GM12875 (cell line): ENCODE results near the gene CD320.
"Not testable (repeated sequence)": the region's sequence is repeated elsewhere in the genome, so short reads cannot be mapped to it uniquely, and the experiment has no call there.

ENCODE experiments used
- H3K4me3 ChIP-seq: one replicate; pipeline ENCODE4 v1.5.1; 2011; ENCODE audit warnings: low read depth, low read length, control low read depth
- CTCF ChIP-seq: IDR thresholded peaks from 2 replicates; pipeline ENCODE4 v1.5.1; 2011; ENCODE audit warnings: low read depth, mild to moderate bottlenecking, control low read depth, inconsistent platforms, low read length, moderate library complexity, borderline replicate concordance; ENCODE audit not compliant: insufficient read depth

Gene CD320

DNA sequence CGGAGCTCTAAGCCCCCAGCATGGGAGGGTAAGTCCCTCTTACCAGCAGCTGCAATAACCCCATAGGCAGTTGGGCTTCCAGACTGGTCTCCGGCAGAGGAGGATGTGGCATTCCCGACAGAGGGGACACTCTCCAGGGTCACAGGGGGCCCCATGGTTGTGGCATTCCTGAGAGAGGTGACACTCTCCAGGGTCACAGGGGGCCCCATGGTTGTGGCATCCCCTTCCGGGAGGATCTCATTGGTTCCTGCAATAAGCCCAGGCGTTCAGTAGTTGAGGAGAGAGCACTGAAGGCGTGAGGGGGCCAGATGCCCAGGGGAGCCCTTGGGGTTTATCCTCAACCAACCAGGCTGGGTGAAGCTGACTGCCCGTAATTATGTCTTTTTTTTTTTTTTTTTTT lies 5.4 kb downstream of the CD320 start:
- H3K4me3 ChIP-seq: no peak overlapping the region
- no peak for TF ChIP-seq CTCF

DNA sequence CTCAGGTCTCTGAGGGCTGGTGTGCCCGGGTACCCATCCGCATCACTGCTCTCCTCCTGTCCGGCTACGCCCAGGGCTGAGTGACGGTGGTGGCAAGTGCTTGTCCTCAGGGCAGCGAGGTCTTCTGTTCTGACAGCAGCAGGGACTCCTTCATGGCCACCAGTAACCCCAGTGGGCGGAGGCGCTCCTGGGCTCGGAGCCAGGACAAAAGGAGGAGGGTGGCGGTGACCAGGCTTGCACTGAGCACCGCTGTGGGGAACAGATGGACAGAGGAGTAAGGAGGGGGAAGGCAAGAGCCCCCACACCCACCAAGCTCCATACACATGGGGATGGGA lies 5.8 kb downstream of the CD320 start:
- no peak for TF ChIP-seq CTCF

DNA sequence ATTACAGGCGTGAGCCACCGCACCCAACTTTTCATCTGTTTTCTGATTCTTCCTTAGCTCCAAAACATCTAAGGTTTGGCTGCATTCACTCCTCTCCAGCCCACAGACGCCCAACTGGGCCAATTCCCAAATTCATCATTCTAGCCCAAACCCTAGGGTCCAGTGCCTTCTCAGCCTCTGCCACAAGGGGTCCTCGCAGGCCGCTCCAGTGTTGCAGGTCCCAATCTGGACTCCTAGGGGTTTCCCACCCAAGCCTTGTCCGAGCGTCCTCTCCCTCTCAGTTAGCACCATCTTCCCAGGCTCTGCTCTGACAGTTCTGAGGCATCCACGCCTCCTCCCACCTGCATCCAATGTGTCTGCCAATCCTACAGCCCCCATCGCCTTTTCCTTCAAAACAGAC lies 16.8 kb downstream of the CD320 start:
- not testable (repeated sequence) for H3K4me3 ChIP-seq

More for the DNA sequence above, 5.8 kb downstream of the CD320 start:
- no peak overlapping the region for H3K4me3 ChIP-seq

GRCh38 chr19:8276508-8276907 lies 31.6 kb downstream of the CD320 start:
- not testable (repeated sequence) for H3K4me3 ChIP-seq

DNA sequence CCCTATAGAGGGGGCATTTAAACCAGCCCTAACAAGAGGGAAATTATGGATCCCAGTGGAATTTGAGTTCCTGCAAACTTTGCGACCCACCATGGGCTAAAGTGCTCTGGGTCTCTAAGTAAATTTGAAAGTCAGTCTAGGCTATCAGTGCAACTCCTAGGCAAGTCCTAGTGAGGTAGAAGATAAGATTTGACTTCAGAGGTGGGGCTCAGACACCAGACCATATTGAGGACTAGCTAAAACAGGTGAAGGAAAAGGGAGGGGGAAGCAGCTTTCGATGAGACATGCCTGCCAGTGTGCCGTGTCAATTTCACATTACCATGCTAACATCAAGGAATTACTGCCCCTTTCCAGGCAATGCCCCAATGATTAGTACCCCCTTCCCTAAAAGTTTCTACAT lies 38.4 kb downstream of the CD320 start:
- TF ChIP-seq CTCF: no peak
- no peak overlapping the region for H3K4me3 ChIP-seq

GRCh38 chr19:8265872-8266271 lies 42.3 kb downstream of the CD320 start:
- H3K4me3 ChIP-seq: no peak overlapping the region
- TF ChIP-seq CTCF: no peak

DNA sequence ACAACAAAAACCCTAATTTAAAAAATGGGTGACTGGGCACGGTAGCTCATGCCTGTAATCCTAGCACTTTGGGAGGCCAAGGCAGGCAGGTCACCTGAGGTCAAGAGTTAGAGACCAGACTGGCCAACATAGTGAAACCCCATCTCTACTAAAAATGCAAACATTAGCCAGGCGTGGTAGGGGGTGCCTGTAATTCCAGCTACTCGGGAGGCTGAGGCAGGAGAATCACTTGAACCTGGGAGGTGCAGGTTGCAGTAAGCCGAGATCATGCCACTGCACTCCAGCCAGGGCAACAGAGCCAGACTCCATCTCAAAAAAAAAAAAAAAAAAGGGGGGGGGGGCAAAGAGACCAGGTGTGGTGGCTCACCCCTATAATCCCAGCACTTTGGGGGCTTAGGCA lies 43.9 kb downstream of the CD320 start:
- H3K4me3 ChIP-seq: not testable (repeated sequence)

DNA sequence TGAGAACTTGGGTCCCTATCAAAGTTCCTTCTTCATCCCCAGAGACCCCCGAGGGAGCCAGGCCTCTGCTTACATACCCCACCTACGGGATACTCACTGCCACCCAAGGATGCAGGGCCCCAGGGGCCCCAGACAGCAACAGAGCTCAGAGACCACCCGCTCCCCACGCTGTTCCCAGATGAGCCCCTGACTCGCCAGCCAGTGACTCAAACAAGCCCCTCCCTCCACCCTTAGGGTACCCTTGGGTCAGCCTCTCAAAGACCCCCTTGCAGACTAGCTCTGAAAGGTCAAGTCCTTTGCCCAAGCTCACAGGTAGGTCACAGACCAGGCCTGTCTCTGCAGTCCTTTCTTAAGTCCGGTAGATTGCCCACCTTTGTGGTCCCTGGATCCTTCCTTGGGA lies 45.7 kb downstream of the CD320 start:
- TF ChIP-seq CTCF: no peak
- H3K4me3 ChIP-seq: no peak overlapping the region

DNA sequence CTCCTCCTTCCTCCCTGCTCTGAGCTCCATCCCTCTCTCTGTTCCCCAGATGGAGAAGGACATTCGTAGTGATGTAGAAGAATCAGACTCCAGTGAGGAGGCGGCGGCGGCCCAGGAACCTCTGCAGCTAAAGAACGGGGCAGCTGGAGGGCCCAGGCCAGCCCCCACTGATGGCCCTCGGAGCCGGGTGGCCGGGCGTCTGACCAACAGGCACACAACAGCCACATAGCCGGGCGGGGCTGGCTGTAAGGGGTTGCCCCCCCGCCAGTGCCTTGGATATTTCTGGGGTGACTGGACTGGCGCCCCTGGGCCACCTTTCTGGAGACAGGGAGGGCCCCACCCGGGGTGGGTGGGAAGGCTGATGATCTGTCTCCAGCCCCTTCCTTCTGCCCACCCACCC lies 46.3 kb downstream of the CD320 start:
- no peak overlapping the region for H3K4me3 ChIP-seq
- TF ChIP-seq CTCF: no peak
